ENCODE results near the gene C3orf22.

DNA sequence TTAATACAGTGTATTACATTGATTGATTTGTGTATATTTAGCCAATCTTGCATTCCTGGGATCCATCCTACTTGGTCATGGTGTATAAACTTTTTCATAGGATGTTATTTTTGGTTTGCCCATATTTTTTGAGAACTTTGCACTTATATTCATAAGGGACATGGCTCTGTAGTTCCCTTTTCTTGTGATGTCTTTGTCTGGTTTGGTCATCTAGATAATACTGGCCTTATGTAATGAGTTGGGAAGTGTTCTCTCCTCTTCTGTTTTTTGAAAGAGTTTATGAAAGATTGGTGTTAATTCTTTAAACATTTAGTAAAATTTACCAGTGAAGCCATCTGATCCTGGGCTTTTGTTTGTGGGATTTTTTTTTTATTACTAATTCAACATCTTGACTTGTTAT is 25.2 kb downstream of the C3orf22 start:
- TF ChIP-seq, protein P1, sequence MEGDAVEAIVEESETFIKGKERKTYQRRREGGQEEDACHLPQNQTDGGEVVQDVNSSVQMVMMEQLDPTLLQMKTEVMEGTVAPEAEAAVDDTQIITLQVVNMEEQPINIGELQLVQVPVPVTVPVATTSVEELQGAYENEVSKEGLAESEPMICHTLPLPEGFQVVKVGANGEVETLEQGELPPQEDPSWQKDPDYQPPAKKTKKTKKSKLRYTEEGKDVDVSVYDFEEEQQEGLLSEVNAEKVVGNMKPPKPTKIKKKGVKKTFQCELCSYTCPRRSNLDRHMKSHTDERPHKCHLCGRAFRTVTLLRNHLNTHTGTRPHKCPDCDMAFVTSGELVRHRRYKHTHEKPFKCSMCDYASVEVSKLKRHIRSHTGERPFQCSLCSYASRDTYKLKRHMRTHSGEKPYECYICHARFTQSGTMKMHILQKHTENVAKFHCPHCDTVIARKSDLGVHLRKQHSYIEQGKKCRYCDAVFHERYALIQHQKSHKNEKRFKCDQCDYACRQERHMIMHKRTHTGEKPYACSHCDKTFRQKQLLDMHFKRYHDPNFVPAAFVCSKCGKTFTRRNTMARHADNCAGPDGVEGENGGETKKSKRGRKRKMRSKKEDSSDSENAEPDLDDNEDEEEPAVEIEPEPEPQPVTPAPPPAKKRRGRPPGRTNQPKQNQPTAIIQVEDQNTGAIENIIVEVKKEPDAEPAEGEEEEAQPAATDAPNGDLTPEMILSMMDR (conservative IDR thresholded peaks at IDR 0.05) = no peak
- no peak for TF ChIP-seq EZH2 (IDR thresholded peaks at IDR 0.05; ENCODE audit: low read depth)
